HepG2 (cell line): ENCODE results near the gene PSMD10. TPM values are rescaled to one million over a fixed set of nuclear protein-coding genes. Genes with fewer than 3 reads are reported as not detected.

Experiments
- ATF7 ChIP-seq, 2 experiments: fragments of 450-650 bp in 1 of 2; sonication (generic) in 1 of 2; formaldehyde crosslinking in 1 of 2; IDR thresholded peaks; 2 replicates each; pipeline versions ENCODE4 v1.4.0 to v1.6.1; 2016 to 2020; ENCODE audit warnings: antibody characterized with exemption in 1 of 2, mild to moderate bottlenecking in 1 of 2, missing genetic modification reagents in 1 of 2
- CBX5 ChIP-seq: sonication (generic); formaldehyde crosslinking; IDR thresholded peaks from 2 replicates; pipeline ENCODE4 v1.4.0; 2020; ENCODE audit warnings: missing genetic modification reagents, borderline replicate concordance
- CREB3 ChIP-seq: sonication (generic); formaldehyde crosslinking; IDR thresholded peaks from 2 replicates; pipeline ENCODE4 v1.5.0; 2020; ENCODE audit warnings: missing genetic modification reagents
- DPF2 ChIP-seq: sonication (generic); formaldehyde crosslinking; IDR thresholded peaks from 2 replicates; pipeline ENCODE4 v1.4.0; 2020; ENCODE audit warnings: mild to moderate bottlenecking, low read depth, missing genetic modification reagents, borderline replicate concordance
- GPN1 ChIP-seq: sonication (generic); formaldehyde crosslinking; IDR thresholded peaks from 2 replicates; pipeline ENCODE4 v1.5.1; 2020; ENCODE audit warnings: missing genetic modification reagents, borderline replicate concordance
- GTF3A ChIP-seq: sonication (generic); formaldehyde crosslinking; conservative IDR thresholded peaks from 2 replicates; pipeline ENCODE4 v1.4.0; 2020; ENCODE audit warnings: mild to moderate bottlenecking, missing genetic modification reagents
- HHEX ChIP-seq: IDR thresholded peaks from 2 replicates; pipeline ENCODE4 v1.6.1; 2016; ENCODE audit warnings: control low read depth
- JUN ChIP-seq: sonication (generic); formaldehyde crosslinking; IDR thresholded peaks from 2 replicates; pipeline ENCODE4 v1.4.0; 2020; ENCODE audit warnings: mild to moderate bottlenecking, missing genetic modification reagents
- KLF12 ChIP-seq: sonication (generic); formaldehyde crosslinking; IDR thresholded peaks from 2 replicates; pipeline ENCODE4 v1.4.0; 2020; ENCODE audit warnings: missing genetic modification reagents, borderline replicate concordance
- MAFG ChIP-seq: sonication (generic); formaldehyde crosslinking; IDR thresholded peaks from 2 replicates; pipeline ENCODE4 v1.5.1; 2020; ENCODE audit warnings: mild to moderate bottlenecking, missing genetic modification reagents
- MTF1 ChIP-seq: sonication (generic); formaldehyde crosslinking; IDR thresholded peaks from 2 replicates; pipeline ENCODE4 v1.5.0; 2020; ENCODE audit warnings: missing genetic modification reagents
- NFKBIZ ChIP-seq: IDR thresholded peaks from 2 replicates; pipeline ENCODE4 v1.6.1; 2018; ENCODE audit warnings: missing genetic modification reagents, missing compliant biosample characterization
- PRDM4 ChIP-seq: sonication (generic); formaldehyde crosslinking; IDR thresholded peaks from 2 replicates; pipeline ENCODE4 v1.9.0; 2021; ENCODE audit warnings: missing genetic modification reagents, borderline replicate concordance
- SMAD9 ChIP-seq: sonication (generic); formaldehyde crosslinking; IDR thresholded peaks from 2 replicates; pipeline ENCODE4 v1.5.1; 2020; ENCODE audit warnings: mild to moderate bottlenecking, missing genetic modification reagents
- SOX13 ChIP-seq, 3 experiments: fragments of 450-650 bp in 1 of 3; sonication (generic) in 1 of 3; formaldehyde crosslinking in 1 of 3; IDR thresholded peaks in 2 of 3; conservative IDR thresholded peaks in 1 of 3; 2 replicates each; pipeline versions ENCODE4 v1.5.0 to v1.6.1; 2016 to 2020; ENCODE audit warnings: antibody characterized with exemption in 1 of 3, mild to moderate bottlenecking in 1 of 3, missing compliant biosample characterization in 1 of 3, missing genetic modification reagents in 1 of 3, moderate library complexity in 1 of 3
- SRY ChIP-seq: sonication (generic); formaldehyde crosslinking; IDR thresholded peaks from 2 replicates; pipeline ENCODE4 v1.8.0; 2022; ENCODE audit warnings: mild to moderate bottlenecking, missing genetic modification reagents
- SYNCRIP ChIP-seq: fragments of 200-400 bp; formaldehyde crosslinking; IDR thresholded peaks from 2 replicates; pipeline ENCODE4 v1.6.1; 2018; ENCODE audit warnings: mild to moderate bottlenecking, low read depth, low read length; ENCODE audit not compliant: insufficient read depth
- WIZ ChIP-seq: sonication (generic); formaldehyde crosslinking; IDR thresholded peaks from 2 replicates; pipeline ENCODE4 v1.5.1; 2020; ENCODE audit warnings: mild to moderate bottlenecking, missing genetic modification reagents
- ZBTB1 ChIP-seq: sonication (generic); formaldehyde crosslinking; IDR thresholded peaks from 2 replicates; pipeline ENCODE4 v1.4.0; 2020; ENCODE audit warnings: missing genetic modification reagents, borderline replicate concordance
- ZNF225 ChIP-seq: sonication (generic); formaldehyde crosslinking; IDR thresholded peaks from 2 replicates; pipeline ENCODE4 v1.4.0; 2020; ENCODE audit warnings: mild to moderate bottlenecking, missing genetic modification reagents
- ZNF34 ChIP-seq: sonication (generic); formaldehyde crosslinking; IDR thresholded peaks from 2 replicates; pipeline ENCODE4 v1.4.0; 2020; ENCODE audit warnings: mild to moderate bottlenecking, missing genetic modification reagents, borderline replicate concordance
- ZNF44 ChIP-seq: sonication (generic); formaldehyde crosslinking; IDR thresholded peaks from 2 replicates; pipeline ENCODE4 v1.5.1; 2020; ENCODE audit warnings: mild to moderate bottlenecking, missing genetic modification reagents
- ZNF619 ChIP-seq: sonication (generic); formaldehyde crosslinking; IDR thresholded peaks from 2 replicates; pipeline ENCODE4 v1.4.0; 2020; ENCODE audit warnings: mild to moderate bottlenecking, missing genetic modification reagents
- ZNF737 ChIP-seq: sonication (generic); formaldehyde crosslinking; IDR thresholded peaks from 2 replicates; pipeline ENCODE4 v1.5.0; 2020; ENCODE audit warnings: missing genetic modification reagents, mild to moderate bottlenecking, borderline replicate concordance
- ZNF850 ChIP-seq: sonication (generic); formaldehyde crosslinking; conservative IDR thresholded peaks from 2 replicates; pipeline ENCODE4 v1.9.0; 2021; ENCODE audit warnings: mild to moderate bottlenecking, missing genetic modification reagents
- polyA plus RNA-seq, 8 experiments: library from polyadenylated mRNA; depleted of rRNA in 3 of 8; stranded (reverse) in 7 of 8; unstranded in 1 of 8; fragments of >200 nt; fragmentation: Illumina TruSeq in 4 of 8; extraction: Trizol in 4 of 8; gene quantifications; 2 replicates each; pipeline versions ENCODE4 v1.2.1 to v1.2.3, GENCODE V29; 2011 to 2016; ENCODE audit warnings: low read depth in 4 of 8, missing spikeins in 1 of 8, mixed read lengths in 1 of 8; ENCODE audit not compliant: insufficient read depth in 1 of 8
- total RNA-seq, 5 experiments: library from RNA; depleted of rRNA; stranded (reverse); fragments of >200 nt; fragmentation: Illumina TruSeq; extraction: Trizol; gene quantifications; 2 replicates each; pipeline ENCODE4 v1.2.3, GENCODE V29; 2016; ENCODE audit warnings: low read depth in 1 of 5
- TF ChIP-seq, protein P1 (sequence below): sonication (generic); formaldehyde crosslinking; IDR thresholded peaks from 2 replicates; pipeline ENCODE4 v1.5.0; 2020; ENCODE audit warnings: missing genetic modification reagents, mild to moderate bottlenecking, borderline replicate concordance

PSMD10 gene
- total and polyA plus RNA-seq, 2 of the 13 experiments (the other 11 are each of a cell fraction or from before 2014, with no cell fraction given) = 56.4 to 65.3 TPM

- no peak for TF ChIP-seq ZNF850
- no peak for TF ChIP-seq SYNCRIP
- no peak for TF ChIP-seq GPN1
- no peak for TF ChIP-seq ZNF619
- no peak for TF ChIP-seq WIZ (CRISPR knock-in tag)
- TF ChIP-seq MAFG (CRISPR knock-in tag) = 0 out of 2 replicates have a peak, but pooled peaks have one; percentile 32
- no peak for TF ChIP-seq SRY (CRISPR knock-in tag)
- no peak for TF ChIP-seq NFKBIZ (CRISPR knock-in tag)
- TF ChIP-seq ZBTB1 (CRISPR knock-in tag) = no peak
- no peak for TF ChIP-seq KLF12
- TF ChIP-seq HHEX (CRISPR knock-in tag) = 0 out of 2 replicates have a peak, but pooled peaks have one; percentile 32
- no peak for TF ChIP-seq MTF1 (CRISPR knock-in tag)
- no peak for TF ChIP-seq ZNF737
- no peak for TF ChIP-seq PRDM4
- peak; percentile 56; the same call in 1 of the 2 replicates for TF ChIP-seq JUN (CRISPR knock-in tag)
- TF ChIP-seq ZNF34 (CRISPR knock-in tag) = no peak
- no peak for TF ChIP-seq CREB3
- no peak for TF ChIP-seq GTF3A (CRISPR knock-in tag)
- peak; percentile 21; the same call in 1 of the 2 replicates for TF ChIP-seq DPF2 (CRISPR knock-in tag)
- peak; percentile 19; the same call in 1 of the 2 replicates for TF ChIP-seq SOX13 (IDR thresholded peaks at IDR 0.05)
- peak in 1 of 2 experiments; percentile 50; a peak in 1 of 4 replicates for TF ChIP-seq SOX13 (CRISPR knock-in tag; conservative IDR thresholded peaks at IDR 0.05 in 1 of 2, IDR thresholded peaks at IDR 0.05 in 1 of 2)
- no peak for TF ChIP-seq CBX5 (CRISPR knock-in tag)
- no peak for TF ChIP-seq ATF7 (IDR thresholded peaks at IDR 0.05)
- no peak for TF ChIP-seq ATF7 (CRISPR knock-in tag; IDR thresholded peaks at IDR 0.05)
- no peak for TF ChIP-seq ZNF225 (CRISPR knock-in tag)
- TF ChIP-seq ZNF44 (CRISPR knock-in tag) = no peak
- TF ChIP-seq, protein P1, sequence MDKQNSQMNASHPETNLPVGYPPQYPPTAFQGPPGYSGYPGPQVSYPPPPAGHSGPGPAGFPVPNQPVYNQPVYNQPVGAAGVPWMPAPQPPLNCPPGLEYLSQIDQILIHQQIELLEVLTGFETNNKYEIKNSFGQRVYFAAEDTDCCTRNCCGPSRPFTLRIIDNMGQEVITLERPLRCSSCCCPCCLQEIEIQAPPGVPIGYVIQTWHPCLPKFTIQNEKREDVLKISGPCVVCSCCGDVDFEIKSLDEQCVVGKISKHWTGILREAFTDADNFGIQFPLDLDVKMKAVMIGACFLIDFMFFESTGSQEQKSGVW (CRISPR knock-in tag) = no peak
- TF ChIP-seq SMAD9 (CRISPR knock-in tag) = no peak
Measured at GRCh38 chrX:108036298-108036973, 54.9 kb downstream of the PSMD10 start (continued).
